ENCODE results near the gene NTNG1.

Gene NTNG1

GRCh38 chr1:107124694-107125093 is 16.1 kb upstream of the NTNG1 start:
- Histone ChIP-seq H3K79me2 (ENCODE audit: insufficient read depth, low read length) (no peaks in the 10 kb centered on the region), H3K4me2 (ENCODE audit: insufficient read depth, low read length) (no peak overlapping the region), H3K27me3 (ENCODE audit: insufficient read depth, low read length, poor library complexity) (peaks cover 4% of the 10 kb centered on the region), H3K9ac (ENCODE audit: low read depth, low read length) (no peak overlapping the region), H3K4me3 (ENCODE audit: low read depth in 1 of 2, low read length in 2 of 2) (no peak overlapping the region), H3K36me3 (ENCODE audit: insufficient read depth, low read length) (no peaks in the 10 kb centered on the region), H3K4me1 (ENCODE audit: insufficient read depth, low read length) (no peaks in the 10 kb centered on the region), H4K20me1 (ENCODE audit: insufficient read depth, low read length) (no peaks in the 10 kb centered on the region), H3K27ac (ENCODE audit: low read length) (no peak overlapping the region), H3K9me3 (ENCODE audit: insufficient read depth, low read length, severe bottlenecking) (no peaks in the 10 kb centered on the region), H2AFZ (ENCODE audit: low read depth, low read length) (no peak overlapping the region)
- ATAC-seq (ENCODE audit: insufficient read depth, low read depth) (no peak), DNase-seq (no peak)
- TF ChIP-seq EZH2 (IDR thresholded peaks at IDR 0.05; ENCODE audit: borderline replicate concordance, low read depth, low read length, severe bottlenecking) (no peak), CTCF (IDR thresholded peaks at IDR 0.05; ENCODE audit: borderline replicate concordance, extremely low read depth, low read length, poor library complexity, severe bottlenecking) (no peak)

- no peak for DNase-seq
- no peak for ATAC-seq (ENCODE audit: insufficient read depth, low read depth)
- no peaks in the 10 kb centered on the region for H3K36me3 ChIP-seq (ENCODE audit: insufficient read depth, low read length)
- TF ChIP-seq CTCF (IDR thresholded peaks at IDR 0.05; ENCODE audit: borderline replicate concordance, extremely low read depth, low read length, poor library complexity, severe bottlenecking) (no peak), EZH2 (IDR thresholded peaks at IDR 0.05; ENCODE audit: borderline replicate concordance, low read depth, low read length, severe bottlenecking) (no peak)
- no peaks in the 10 kb centered on the region for H3K9me3 ChIP-seq (ENCODE audit: insufficient read depth, low read length, severe bottlenecking)
- peaks cover 2% of the 10 kb centered on the region for H3K27me3 ChIP-seq (ENCODE audit: insufficient read depth, low read length, poor library complexity)
- H3K9ac ChIP-seq (ENCODE audit: low read depth, low read length), result no peak overlapping the region
- H3K4me3 ChIP-seq (ENCODE audit: low read depth in 1 of 2, low read length in 2 of 2), result no peak overlapping the region
- H3K79me2 ChIP-seq (ENCODE audit: insufficient read depth, low read length), result no peaks in the 10 kb centered on the region
- no peak overlapping the region for H3K4me2 ChIP-seq (ENCODE audit: insufficient read depth, low read length)
- no peaks in the 10 kb centered on the region for H3K4me1 ChIP-seq (ENCODE audit: insufficient read depth, low read length)
- no peak overlapping the region for H3K27ac ChIP-seq (ENCODE audit: low read length)
- no peak overlapping the region for H2AFZ ChIP-seq (ENCODE audit: low read depth, low read length)
- no peaks in the 10 kb centered on the region for H4K20me1 ChIP-seq (ENCODE audit: insufficient read depth, low read length)
Measured at GRCh38 chr1:107132195-107132594, 8.6 kb upstream of the NTNG1 start.

- no peak overlapping the region for H3K4me2 ChIP-seq (ENCODE audit: insufficient read depth, low read length)
- DNase-seq (no peak), ATAC-seq (ENCODE audit: insufficient read depth, low read depth) (no peak)
- no peaks in the 10 kb centered on the region for H3K4me1 ChIP-seq (ENCODE audit: insufficient read depth, low read length)
- TF ChIP-seq EZH2 (IDR thresholded peaks at IDR 0.05; ENCODE audit: borderline replicate concordance, low read depth, low read length, severe bottlenecking) (no peak), CTCF (IDR thresholded peaks at IDR 0.05; ENCODE audit: borderline replicate concordance, extremely low read depth, low read length, poor library complexity, severe bottlenecking) (no peak)
- no peak overlapping the region for H3K4me3 ChIP-seq (ENCODE audit: low read depth in 1 of 2, low read length in 2 of 2)
- no peak overlapping the region for H3K27ac ChIP-seq (ENCODE audit: low read length)
- peaks cover 2% of the 10 kb centered on the region for H3K27me3 ChIP-seq (ENCODE audit: insufficient read depth, low read length, poor library complexity)
- H4K20me1 ChIP-seq (ENCODE audit: insufficient read depth, low read length), result no peaks in the 10 kb centered on the region
- H3K9me3 ChIP-seq (ENCODE audit: insufficient read depth, low read length, severe bottlenecking), result no peaks in the 10 kb centered on the region
- no peak overlapping the region for H3K9ac ChIP-seq (ENCODE audit: low read depth, low read length)
- H3K79me2 ChIP-seq (ENCODE audit: insufficient read depth, low read length), result no peaks in the 10 kb centered on the region
- H3K36me3 ChIP-seq (ENCODE audit: insufficient read depth, low read length), result no peaks in the 10 kb centered on the region
- H2AFZ ChIP-seq (ENCODE audit: low read depth, low read length), result no peak overlapping the region
Measured at GRCh38 chr1:107132780-107133179, 8.1 kb upstream of the NTNG1 start.

- Histone ChIP-seq H3K9ac (ENCODE audit: low read depth, low read length) (no peak overlapping the region), H3K36me3 (ENCODE audit: insufficient read depth, low read length) (no peaks in the 10 kb centered on the region), H4K20me1 (ENCODE audit: insufficient read depth, low read length) (no peaks in the 10 kb centered on the region), H3K27ac (ENCODE audit: low read length) (no peak overlapping the region), H3K4me1 (ENCODE audit: insufficient read depth, low read length) (peaks cover 10% of the 10 kb centered on the region), H3K27me3 (ENCODE audit: insufficient read depth, low read length, poor library complexity) (peaks cover 23% of the 10 kb centered on the region), H3K9me3 (ENCODE audit: insufficient read depth, low read length, severe bottlenecking) (no peaks in the 10 kb centered on the region), H2AFZ (ENCODE audit: low read depth, low read length) (no peak overlapping the region), H3K4me2 (ENCODE audit: insufficient read depth, low read length) (no peak overlapping the region), H3K79me2 (ENCODE audit: insufficient read depth, low read length) (no peaks in the 10 kb centered on the region), H3K4me3 (ENCODE audit: low read depth in 1 of 2, low read length in 2 of 2) (no peak overlapping the region)
- ATAC-seq (ENCODE audit: insufficient read depth, low read depth), result peak; percentile 73
- DNase-seq, result peak; percentile 76
- TF ChIP-seq EZH2 (IDR thresholded peaks at IDR 0.05; ENCODE audit: borderline replicate concordance, low read depth, low read length, severe bottlenecking) (no peak), CTCF (IDR thresholded peaks at IDR 0.05; ENCODE audit: borderline replicate concordance, extremely low read depth, low read length, poor library complexity, severe bottlenecking) (no peak)
Measured at GRCh38 chr1:107135463-107135862, 5.4 kb upstream of the NTNG1 start.

All from DND-41 (cell line).